K562 (cell line): ENCODE measurements around the gene DPM1. TPM values are rescaled to one million over a fixed set of nuclear protein-coding genes. Genes with fewer than 3 reads are reported as not detected.

Experiments used
- ATF1 ChIP-seq, 2 experiments: fragments of 450-650 bp in 1 of 2; IDR thresholded peaks; 2 replicates each; pipeline ENCODE4 v1.6.1; 2016; ENCODE audit warnings: missing compliant biosample characterization in 1 of 2, missing genetic modification characterization in 1 of 2
- CBX2 ChIP-seq: fragments of 200-600 bp; sonication (generic); IDR thresholded peaks from one replicate; pipeline ENCODE4 v1.6.1; 2012; ENCODE audit warnings: mild to moderate bottlenecking, low read length, inconsistent platforms; ENCODE audit not compliant: insufficient read depth, poor library complexity, severe bottlenecking
- CREB1 ChIP-seq, 2 experiments: sonication (generic) in 1 of 2; formaldehyde crosslinking in 1 of 2; IDR thresholded peaks; 2 replicates each; pipeline versions ENCODE4 v1.6.1 to v1.8.0; 2012 to 2022; ENCODE audit warnings: inconsistent platforms in 1 of 2, mild to moderate bottlenecking in 1 of 2, missing genetic modification reagents in 1 of 2, moderate library complexity in 1 of 2
- CXXC5 ChIP-seq: fragments of 250-450 bp; sonication (Bioruptor Pico); IDR thresholded peaks from 2 replicates; pipeline ENCODE4 v1.8.0; 2022; ENCODE audit warnings: inconsistent platforms, mild to moderate bottlenecking, moderate library complexity
- ETS2 ChIP-seq: IDR thresholded peaks from 2 replicates; pipeline ENCODE4 v1.6.1; 2016; ENCODE audit warnings: borderline replicate concordance, missing genetic modification characterization, mild to moderate bottlenecking, moderate library complexity, missing compliant biosample characterization; ENCODE audit not compliant: poor library complexity, severe bottlenecking
- FOSL1 ChIP-seq: fragments of 200-800 bp; sonication (Bioruptor generic); conservative IDR thresholded peaks from 2 replicates; pipeline ENCODE4 v1.6.1; 2016; ENCODE audit warnings: missing genetic modification characterization, missing compliant biosample characterization
- FOXA3 ChIP-seq, 2 experiments: fragments of 450-650 bp in 1 of 2; sonication (generic) in 1 of 2; formaldehyde crosslinking; IDR thresholded peaks in 1 of 2; conservative IDR thresholded peaks in 1 of 2; 2 replicates each; pipeline versions ENCODE4 v1.4.0 to v1.8.0; 2020 to 2022; ENCODE audit warnings: mild to moderate bottlenecking in 2 of 2, missing genetic modification reagents in 1 of 2
- GABPB1 ChIP-seq: sonication (generic); formaldehyde crosslinking; IDR thresholded peaks from 2 replicates; pipeline ENCODE4 v1.8.0; 2022; ENCODE audit warnings: mild to moderate bottlenecking, missing genetic modification reagents
- HMG20B ChIP-seq: fragments of 250-450 bp; sonication (Bioruptor Pico); IDR thresholded peaks from 2 replicates; pipeline ENCODE4 v1.5.0; 2021; ENCODE audit warnings: mild to moderate bottlenecking
- KDM2B ChIP-seq: fragments of 250-450 bp; sonication (Bioruptor Pico); IDR thresholded peaks from 2 replicates; pipeline ENCODE4 v1.8.0; 2021; ENCODE audit warnings: mild to moderate bottlenecking, moderate library complexity
- MEF2D ChIP-seq: conservative IDR thresholded peaks from 2 replicates; pipeline ENCODE4 v1.6.1; 2016; ENCODE audit warnings: low read depth, missing genetic modification characterization, missing compliant biosample characterization
- NFRKB ChIP-seq: fragments of 450-650 bp; IDR thresholded peaks from 2 replicates; pipeline ENCODE4 v1.6.1; 2016; ENCODE audit warnings: low read depth
- PHF20 ChIP-seq: fragments of 450-650 bp; IDR thresholded peaks from 2 replicates; pipeline ENCODE4 v1.6.1; 2018; ENCODE audit not compliant: partially characterized antibody
- SIN3A ChIP-seq, 2 experiments: fragments of 150-350 bp in 1 of 2; IDR thresholded peaks; 2 replicates each; pipeline ENCODE4 v1.6.1; 2011 to 2016; ENCODE audit warnings: borderline replicate concordance in 2 of 2, low read depth in 2 of 2, low read length in 2 of 2, mild to moderate bottlenecking in 2 of 2, moderate library complexity in 2 of 2; ENCODE audit not compliant: control insufficient read depth in 1 of 2
- SRF ChIP-seq, 2 experiments: fragments of 250-450, 450-650 bp in 1 of 2; sonication (Bioruptor Pico) in 1 of 2; sonication (generic) in 1 of 2; formaldehyde crosslinking; IDR thresholded peaks; 2 replicates each; pipeline versions ENCODE4 v1.5.0 to v1.5.1; 2020 to 2022; ENCODE audit warnings: mild to moderate bottlenecking in 1 of 2, missing genetic modification reagents in 1 of 2
- TAF15 ChIP-seq: fragments of 200-400 bp; formaldehyde crosslinking; IDR thresholded peaks from 2 replicates; pipeline ENCODE4 v1.6.1; 2017; ENCODE audit warnings: mild to moderate bottlenecking, low read depth, low read length, moderate library complexity
- USF1 ChIP-seq: sonication (generic); formaldehyde crosslinking; IDR thresholded peaks from 2 replicates; pipeline ENCODE4 v1.9.0; 2022; ENCODE audit warnings: mild to moderate bottlenecking, missing genetic modification reagents
- ZBTB34 ChIP-seq: fragments of 250-450 bp; sonication (Bioruptor Pico); IDR thresholded peaks from 2 replicates; pipeline ENCODE4 v1.8.0; 2021; ENCODE audit warnings: mild to moderate bottlenecking, moderate library complexity
- ZBTB9 ChIP-seq: fragments of 450-650 bp; formaldehyde crosslinking; IDR thresholded peaks from 2 replicates; pipeline ENCODE4 v1.4.0; 2020; ENCODE audit warnings: mild to moderate bottlenecking, moderate library complexity
- ZNF436 ChIP-seq: fragments of 250-450, 450-650 bp; sonication (Bioruptor Pico); formaldehyde crosslinking; IDR thresholded peaks from 2 replicates; pipeline ENCODE4 v1.7.0; 2020; ENCODE audit warnings: mild to moderate bottlenecking
- ZNF592 ChIP-seq: fragments of 450-650 bp; IDR thresholded peaks from 2 replicates; pipeline ENCODE4 v1.6.1; 2017; ENCODE audit warnings: antibody characterized with exemption, mild to moderate bottlenecking
- polyA plus RNA-seq, 8 experiments: library from polyadenylated mRNA; depleted of rRNA in 4 of 8; stranded (reverse) in 5 of 8; unstranded in 3 of 8; fragments of >200 nt; fragmentation: Nextera tagmentation in 2 of 8; fragmentation: Illumina TruSeq in 1 of 8; extraction: Ambion mirVana in 2 of 8; extraction: Trizol in 1 of 8; gene quantifications; 2 replicates each; pipeline versions ENCODE4 v1.2.1 to v1.2.3, GENCODE V29; 2011 to 2014; ENCODE audit warnings: inconsistent platforms in 1 of 8, missing spikeins in 1 of 8
- total RNA-seq, 7 experiments: library from RNA; depleted of rRNA in 6 of 7; stranded (reverse); fragments of >200 nt in 6 of 7; fragmentation: Illumina TruSeq in 2 of 7; extraction: Trizol in 2 of 7; gene quantifications; 2 replicates each; pipeline versions ENCODE4 v1.2.1 to v1.2.3, GENCODE V29; 2011 to 2021; ENCODE audit warnings: low replicate concordance in 1 of 7

DPM1 gene
- total and polyA plus RNA-seq, 9 of the 15 experiments (the other 6 are each of a cell fraction or from before 2014, with no cell fraction given), result 75.2 to 190 (median 153) TPM

- no peak for TF ChIP-seq ZBTB34 (CRISPR knock-in tag)
- TF ChIP-seq SIN3A (IDR thresholded peaks at IDR 0.05; ENCODE audit: borderline replicate concordance in 2 of 2, control insufficient read depth in 1 of 2, low read depth in 2 of 2, low read length in 2 of 2), result no peak
- no peak for TF ChIP-seq ZBTB9
- TF ChIP-seq FOSL1 (tag), result no peak
- TF ChIP-seq CBX2, result no peak
- TF ChIP-seq PHF20, result no peak
- TF ChIP-seq CXXC5, result peak; percentile 63
- TF ChIP-seq HMG20B (CRISPR knock-in tag), result no peak
- no peak for TF ChIP-seq ATF1 (CRISPR knock-in tag; IDR thresholded peaks at IDR 0.05)
- no peak for TF ChIP-seq ATF1 (tag; IDR thresholded peaks at IDR 0.05)
- 0 out of 2 replicates have a peak, but pooled peaks have one; percentile 46 for TF ChIP-seq ZNF592
- TF ChIP-seq CREB1 (IDR thresholded peaks at IDR 0.05), result no peak
- TF ChIP-seq CREB1 (CRISPR knock-in tag; IDR thresholded peaks at IDR 0.05), result no peak
- TF ChIP-seq MEF2D (tag), result no peak
- TF ChIP-seq TAF15, result no peak
- no peak for TF ChIP-seq ZNF436 (CRISPR knock-in tag)
- TF ChIP-seq NFRKB, result no peak
- no peak for TF ChIP-seq SRF (CRISPR knock-in tag; IDR thresholded peaks at IDR 0.05)
- TF ChIP-seq GABPB1 (CRISPR knock-in tag), result no peak
- TF ChIP-seq KDM2B (CRISPR knock-in tag), result no peak
- TF ChIP-seq USF1, result no peak
- TF ChIP-seq ETS2 (tag), result no peak
- TF ChIP-seq FOXA3 (CRISPR knock-in tag; conservative IDR thresholded peaks at IDR 0.05 in 1 of 2, IDR thresholded peaks at IDR 0.05 in 1 of 2), result no peak
These were observed 59.9 kb downstream of the DPM1 start (continued) for GRCh38 chr20:50898475-50898874.
